ENCODE results near the gene LRRC8E.
A peak's percentile ranks its signal among the peaks of the same experiment; 100 is the strongest.
"Not testable (repeated sequence)": the region's sequence is repeated elsewhere in the genome, so short reads cannot be mapped to it uniquely, and the experiment has no call there.

LRRC8E gene

GRCh38 chr19:7908742-7909461, 20.6 kb downstream of the LRRC8E start:
- no peak for DNase-seq (ENCODE audit: low read depth)

DNA sequence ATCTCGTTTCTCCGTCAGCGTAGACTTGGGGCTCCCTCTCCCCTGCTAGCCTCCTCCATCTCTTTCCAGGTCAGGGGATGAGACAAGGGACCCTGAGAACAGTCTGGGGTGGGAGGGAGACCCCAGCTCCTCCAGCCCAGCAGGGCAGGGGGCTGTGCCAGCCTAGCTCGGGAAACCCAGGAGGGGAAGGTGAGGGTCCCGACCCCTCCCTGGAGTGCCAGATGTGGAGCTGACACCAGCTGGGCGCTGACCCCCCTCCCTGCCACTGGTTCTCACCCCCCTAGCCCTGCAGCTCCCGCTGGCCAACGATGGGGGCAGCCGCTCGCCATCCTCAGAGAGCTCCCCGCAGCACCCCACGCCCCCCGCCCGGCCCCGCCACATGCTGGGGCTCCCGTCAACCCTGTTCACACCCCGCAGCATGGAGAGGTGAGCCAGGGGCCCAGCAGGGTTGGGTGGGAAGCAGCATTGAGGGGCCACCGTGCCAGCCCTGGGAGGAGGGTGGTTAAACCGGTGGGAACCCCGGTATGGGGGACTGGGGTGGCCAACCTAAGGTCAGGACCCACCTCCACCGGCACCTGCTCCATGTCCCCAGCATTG, 21.3 kb downstream of the LRRC8E start:
- DNase-seq (ENCODE audit: low read depth): no peak

- DNase-seq (ENCODE audit: low read depth): no peak
These were observed 22.2 kb downstream of the LRRC8E start for GRCh38 chr19:7910321-7911161.

DNA sequence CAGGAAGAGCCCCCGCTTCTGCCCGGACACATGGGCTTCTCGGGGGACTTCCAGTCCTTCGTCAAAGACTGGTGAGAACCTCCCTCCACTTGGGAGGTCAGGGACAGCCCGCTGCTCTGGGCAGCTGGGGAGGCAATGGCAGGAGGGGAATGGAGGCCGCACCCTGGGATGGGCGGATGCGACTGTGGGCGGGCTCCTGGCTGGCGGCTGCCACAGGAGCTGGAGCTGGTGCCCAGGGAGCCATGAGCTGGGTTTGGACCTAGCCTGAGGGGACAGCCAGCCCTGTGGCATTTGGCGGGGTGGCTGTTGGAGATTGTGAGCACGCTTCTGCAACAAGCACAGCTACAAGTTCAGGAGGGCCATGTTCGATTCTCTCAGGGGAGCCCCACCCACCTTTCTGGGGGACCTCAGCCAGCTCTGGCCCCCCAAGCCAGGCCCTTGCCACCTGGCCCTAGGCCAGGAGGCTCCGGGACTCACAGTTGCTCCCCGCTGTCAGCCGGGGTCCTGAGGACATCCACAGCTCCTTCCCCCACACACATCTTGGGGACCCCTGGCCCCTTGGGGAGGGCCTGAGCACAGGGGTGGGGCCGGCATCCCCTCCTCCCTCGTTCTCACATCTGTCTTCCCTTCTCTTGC, 23.3 kb downstream of the LRRC8E start:
- no peak for DNase-seq (ENCODE audit: low read depth)

- no peak for DNase-seq (ENCODE audit: low read depth)
These were observed 23.9 kb downstream of the LRRC8E start for GRCh38 chr19:7912144-7912696.

GRCh38 chr19:7912697-7913564, 24.6 kb downstream of the LRRC8E start:
- DNase-seq (ENCODE audit: low read depth): no peak

DNA sequence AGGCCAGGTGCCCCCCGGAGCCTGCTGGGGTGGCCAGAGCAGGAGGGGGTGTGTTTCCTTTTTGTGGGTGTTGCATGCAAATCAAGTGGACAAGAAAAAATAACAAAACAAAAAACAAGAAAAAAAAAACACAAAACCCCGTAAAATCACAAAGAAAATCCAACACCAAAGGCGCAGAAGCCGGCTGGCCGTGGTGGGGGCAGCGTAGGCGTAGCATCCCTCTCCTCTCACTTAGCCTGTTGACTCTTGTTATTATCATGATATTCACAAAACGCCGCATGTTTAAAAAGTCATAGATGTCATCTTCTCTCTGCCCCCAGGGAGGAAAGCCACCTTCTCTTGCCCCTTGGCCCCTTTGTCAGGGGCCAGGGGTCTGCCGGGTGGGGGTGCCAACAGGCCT, 25.3 kb downstream of the LRRC8E start:
- no peak for DNase-seq (ENCODE audit: low read depth)

- DNase-seq (ENCODE audit: low read depth): no peak
These were observed 25.8 kb downstream of the LRRC8E start for GRCh38 chr19:7914099-7914498.

DNA sequence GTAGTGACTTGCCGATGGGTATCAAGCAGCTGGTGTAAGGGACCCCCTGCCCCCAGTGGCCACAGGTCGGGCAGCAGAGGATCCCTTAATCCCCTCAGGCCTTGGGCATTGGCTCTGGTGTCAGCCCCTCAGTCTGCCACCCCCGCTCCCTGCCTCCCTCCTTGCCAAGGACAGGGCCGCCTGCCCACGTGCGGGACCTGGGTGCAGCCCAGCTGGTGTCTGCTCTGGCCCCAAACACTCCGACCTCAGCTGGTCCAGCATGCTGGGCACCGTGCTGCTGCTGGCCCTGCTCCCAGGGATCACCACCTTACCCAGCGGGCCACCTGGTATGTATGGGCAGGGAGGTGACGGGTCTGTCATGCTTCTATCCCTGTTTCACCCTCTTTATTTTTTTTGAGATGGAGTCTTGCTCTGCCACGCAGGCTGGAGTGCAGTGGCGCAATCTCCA, 26.3 kb downstream of the LRRC8E start, which contains the start of gene TGFBR3L:
TSS of gene TGFBR3L (plus strand) at position 233 of the 448 bp plus-strand sequence.
- no peak for DNase-seq (ENCODE audit: low read depth)

DNA sequence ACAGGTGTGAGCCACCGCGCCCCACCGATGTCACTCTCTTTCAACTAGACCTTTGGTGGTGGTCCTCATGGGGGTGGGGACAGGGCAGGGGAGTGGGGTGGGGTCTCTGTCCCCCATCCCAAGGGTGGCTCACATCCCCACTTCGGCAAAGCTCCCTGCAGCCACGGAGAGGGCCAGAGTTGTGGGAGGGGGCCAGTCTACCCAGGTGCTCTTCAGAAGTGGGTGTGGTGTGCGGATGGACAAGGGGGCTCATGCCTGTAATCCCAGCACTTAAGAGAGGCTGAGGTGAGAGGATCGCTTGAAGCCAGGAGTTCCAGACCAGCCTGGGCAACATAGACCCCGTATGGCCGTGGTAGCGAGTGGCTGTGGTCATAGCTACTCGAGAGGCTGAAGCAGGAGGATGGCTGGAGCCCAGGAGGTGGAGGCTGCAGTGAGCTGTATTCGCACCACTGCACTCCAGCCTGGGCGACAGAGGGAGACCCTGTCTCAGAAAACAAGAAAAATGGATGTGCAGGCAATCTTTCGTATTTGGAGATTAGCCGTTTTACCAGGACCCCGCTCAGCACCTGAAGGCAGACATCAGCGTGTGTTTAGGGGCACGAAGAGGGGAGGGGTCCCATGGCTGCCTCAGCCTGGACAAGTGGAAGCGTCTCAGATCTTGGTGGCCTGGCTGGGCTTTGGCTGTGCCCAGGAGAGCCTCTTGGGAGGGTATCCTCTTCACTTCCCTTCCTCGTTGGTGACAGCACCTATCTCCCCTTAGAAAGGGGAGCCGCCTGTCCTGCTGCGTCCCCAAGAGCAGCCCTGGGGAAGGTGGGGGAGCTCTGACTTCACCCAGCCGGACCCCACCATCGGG, 27.2 kb downstream of the LRRC8E start:
- DNase-seq (ENCODE audit: low read depth): no peak

DNA sequence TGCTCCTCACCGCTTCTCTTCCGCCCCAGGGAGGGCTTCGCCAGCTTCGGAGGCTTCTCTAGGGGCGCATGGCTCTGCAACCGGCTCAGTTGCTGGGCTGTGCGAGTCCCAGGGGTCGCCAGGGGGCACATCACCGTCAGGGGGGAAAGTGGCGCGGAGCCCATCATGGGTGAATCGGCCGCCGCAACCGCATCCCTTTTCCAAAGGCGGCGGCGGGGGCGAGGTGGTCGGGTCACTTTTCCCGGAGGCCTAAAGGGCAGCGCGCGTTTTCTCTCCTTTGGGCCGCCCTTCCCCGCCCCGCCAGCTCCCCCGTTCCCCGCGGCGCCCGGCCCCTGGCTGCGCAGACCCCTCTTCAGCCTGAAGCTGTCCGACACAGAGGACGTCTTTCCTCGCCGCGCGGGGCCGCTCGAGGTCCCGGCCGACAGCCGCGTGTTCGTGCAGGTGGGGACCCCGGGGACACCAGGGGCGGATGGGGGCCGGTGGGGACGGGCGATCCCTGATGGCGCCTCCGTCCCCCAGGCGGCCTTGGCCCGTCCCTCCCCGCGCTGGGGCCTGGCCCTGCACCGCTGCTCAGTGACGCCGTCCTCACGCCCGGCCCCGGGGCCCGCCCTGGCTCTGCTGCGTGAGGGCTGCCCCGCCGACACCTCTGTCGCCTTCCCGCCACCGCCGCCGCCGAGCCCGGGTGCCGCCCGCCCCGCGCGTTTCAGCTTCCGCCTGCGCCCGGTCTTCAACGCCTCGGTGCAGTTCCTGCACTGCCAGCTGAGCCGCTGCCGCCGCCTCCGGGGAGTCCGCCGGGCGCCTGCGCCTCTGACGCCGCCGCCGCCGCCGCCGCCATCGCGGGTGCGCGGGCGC, 28.0 kb downstream of the LRRC8E start:
- peak; percentile 45 for DNase-seq (ENCODE audit: low read depth)

GRCh38 chr19:7916955-7917266, 28.6 kb downstream of the LRRC8E start:
- no peak for DNase-seq (ENCODE audit: low read depth)

DNA sequence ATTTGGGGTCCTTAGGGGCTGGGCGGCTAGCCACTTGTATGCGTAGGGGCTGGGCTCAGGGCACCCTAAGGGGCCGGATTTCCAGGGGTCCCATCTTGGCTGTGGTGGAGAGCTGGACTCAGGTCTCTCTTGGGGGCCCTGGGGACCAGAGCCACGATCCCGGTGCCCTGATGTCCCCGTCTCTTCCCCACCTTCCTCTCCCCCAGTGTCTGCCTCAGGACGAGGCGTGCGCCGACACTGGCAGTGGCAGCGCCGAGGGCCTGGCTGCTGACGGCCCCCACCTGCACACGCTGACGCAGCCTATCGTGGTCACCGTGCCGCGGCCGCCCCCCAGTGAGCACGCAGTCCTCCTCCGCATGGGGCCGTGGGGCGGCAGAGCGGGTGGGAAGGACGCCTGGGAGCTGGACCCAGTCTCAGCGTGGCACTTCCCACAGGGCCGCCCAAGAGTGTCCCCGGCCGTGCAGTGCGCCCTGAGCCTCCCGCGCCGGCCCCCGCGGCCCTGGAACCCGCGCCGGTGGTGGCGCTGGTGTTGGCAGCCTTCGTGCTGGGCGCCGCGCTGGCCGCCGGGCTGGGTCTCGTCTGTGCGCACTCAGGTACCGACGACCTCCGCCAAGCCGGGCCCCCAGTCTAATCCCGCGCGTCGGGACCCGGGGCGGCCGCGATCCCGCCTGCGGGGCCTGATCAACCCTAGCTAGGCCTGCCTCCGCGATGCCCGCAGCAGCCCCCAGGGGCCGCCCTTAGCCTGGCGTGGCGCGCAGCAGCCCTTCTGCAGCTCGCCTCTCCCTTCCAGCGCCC, 29.2 kb downstream of the LRRC8E start:
- DNase-seq (ENCODE audit: low read depth): peak; percentile 61

DNA sequence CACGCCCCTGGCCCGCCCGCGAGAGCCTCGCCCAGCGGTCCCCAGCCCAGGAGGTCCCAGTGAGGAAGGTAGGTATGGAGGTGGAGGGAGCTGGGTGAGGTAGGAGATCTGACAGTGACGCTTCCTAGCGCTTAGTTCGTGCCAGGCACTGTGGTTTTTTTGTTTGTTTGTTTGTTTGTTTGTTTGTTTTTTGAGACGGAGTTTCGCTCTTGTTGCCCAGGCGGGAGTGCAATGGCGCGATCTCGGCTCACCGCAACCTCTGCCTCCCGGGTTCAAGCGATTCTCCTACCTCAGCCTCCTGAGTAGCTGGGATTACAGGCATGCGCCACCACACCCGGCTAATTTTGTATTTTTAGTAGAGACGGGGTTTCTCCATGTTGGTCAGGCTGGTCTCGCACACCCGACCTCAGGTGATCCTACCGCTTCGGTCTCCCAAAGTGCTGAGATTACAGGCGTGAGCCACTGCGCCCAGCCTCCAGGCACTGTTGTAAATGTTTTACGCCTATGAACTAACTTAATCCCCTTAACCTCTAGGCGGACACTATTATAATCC, 29.8 kb downstream of the LRRC8E start:
- DNase-seq (ENCODE audit: low read depth): not testable (repeated sequence)

DNA sequence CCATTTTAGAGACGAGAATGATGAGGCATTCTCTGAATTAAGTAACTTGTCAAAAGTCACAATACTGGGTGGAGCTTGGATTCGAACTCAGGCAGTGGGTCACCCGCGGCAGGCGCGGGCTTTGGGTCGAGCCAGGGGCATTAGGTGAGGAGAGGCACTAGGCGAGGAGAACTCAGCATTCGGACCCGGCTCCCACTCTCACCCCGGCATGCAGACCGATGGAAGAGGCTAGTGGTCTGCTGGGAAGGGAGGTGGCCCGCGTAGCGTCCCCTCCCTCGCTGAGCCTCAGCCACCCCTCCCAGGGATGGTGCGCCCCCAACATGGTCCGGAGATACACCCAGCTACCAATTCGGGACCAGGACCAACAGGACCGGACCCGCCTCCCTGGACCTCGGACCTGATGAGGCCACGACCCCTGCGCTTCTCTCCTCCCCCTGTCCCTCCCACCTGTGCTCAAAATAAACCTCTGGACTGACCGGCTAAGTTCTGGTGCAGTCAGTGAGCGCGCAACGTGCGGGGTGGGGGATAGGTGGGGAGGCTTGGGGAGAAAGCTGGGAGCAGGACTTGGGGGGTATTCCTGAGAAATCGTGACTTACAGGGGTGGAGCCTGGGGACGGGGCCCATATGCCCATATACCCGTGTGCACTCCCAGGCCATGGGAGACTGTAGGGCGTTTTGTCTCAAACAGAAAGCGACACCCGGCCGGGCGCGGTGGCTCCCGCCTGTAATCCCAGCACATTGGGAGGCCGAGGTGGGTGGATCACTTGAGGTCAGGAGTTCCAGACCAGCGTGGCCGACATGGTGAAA, 30.5 kb downstream of the LRRC8E start:
- no peak for DNase-seq (ENCODE audit: low read depth)

GRCh38 chr19:7919610-7920518, 31.6 kb downstream of the LRRC8E start, which contains the start of gene SNAPC2:
Gene SNAPC2 (plus strand): TSS chr19:7920338. CDS start chr19:7920367, 29 bp downstream.
- DNase-seq (ENCODE audit: low read depth): peak; percentile 94
